H1 (cell line): ENCODE measurements around the gene ZNF597. TPM values are rescaled to one million over a fixed set of nuclear protein-coding genes. Genes with fewer than 3 reads are reported as not detected.

Source experiments
- CTCF ChIA-PET: fragments of 300-600 bp; sonication (Branson Sonifier 250); formaldehyde crosslinking; loops from one replicate; lab custom pipeline; 2021; ENCODE audit not compliant: partially characterized antibody; lab: Charles Lee
- POLR2A ChIA-PET: fragments of 300-600 bp; sonication (Branson Sonifier 250); formaldehyde crosslinking; loops from one replicate; lab custom pipeline; 2021; ENCODE audit warnings: inconsistent platforms; ENCODE audit not compliant: partially characterized antibody; lab: Charles Lee
- DNase-seq, 2 experiments: peaks; one replicate each; pipeline versions ENCODE4 v3.0.0 to v3.0.0-alpha.2; 2010 to 2022; ENCODE audit warnings: low spot score in 2 of 2, low read depth in 1 of 2, mixed read lengths in 1 of 2
- FAIRE-seq: peaks from 2 replicates; lab custom pipeline; 2011; peaks lifted over from hg19 to GRCh38; lab: Jason Lieb, UNC
- H2AFZ ChIP-seq: 2 replicates; pipeline ENCODE4 v1.8.1; 2012; ENCODE audit warnings: low read length, inconsistent platforms
- H2AK5ac ChIP-seq: 2 replicates; pipeline ENCODE4 v1.6.1; 2013; ENCODE audit warnings: low read depth, low read length
- H2BK120ac ChIP-seq: replicated peaks from 2 replicates; pipeline ENCODE3; 2013; ENCODE audit warnings: low read depth, low read length, inconsistent platforms
- H2BK12ac ChIP-seq: 2 replicates; pipeline ENCODE4 v1.6.1; 2013; ENCODE audit warnings: low read depth, low read length
- H2BK15ac ChIP-seq: 2 replicates; pipeline ENCODE4 v1.6.1; 2013; ENCODE audit warnings: low read length
- H2BK20ac ChIP-seq: 2 replicates; pipeline ENCODE4 v1.6.1; 2013; ENCODE audit warnings: low read length
- H2BK5ac ChIP-seq: 2 replicates; pipeline ENCODE4 v1.6.1; 2013; ENCODE audit warnings: low read depth, low read length
- H3K14ac ChIP-seq: 2 replicates; pipeline ENCODE4 v1.6.1; 2013; ENCODE audit warnings: inconsistent platforms; ENCODE audit not compliant: insufficient read length
- H3K18ac ChIP-seq: 2 replicates; pipeline ENCODE4 v1.6.1; 2013; ENCODE audit warnings: low read length; ENCODE audit errors: extremely low read depth
- H3K23ac ChIP-seq: 2 replicates; pipeline ENCODE4 v1.6.1; 2013; ENCODE audit warnings: inconsistent platforms; ENCODE audit not compliant: insufficient read length
- H3K23me2 ChIP-seq: 2 replicates; pipeline ENCODE4 v1.6.1; 2013; ENCODE audit warnings: low read depth, low read length
- H3K27ac ChIP-seq: 2 replicates; pipeline ENCODE4 v1.6.1; 2011; ENCODE audit warnings: low read depth, low read length, inconsistent platforms
- H3K27me3 ChIP-seq, 4 experiments: replicated peaks in 1 of 4; 1 replicate in 1 of 4; 2 replicates in 3 of 4; pipeline versions ENCODE4 v1.6.1 to v1.8.1; 2011 to 2013; ENCODE audit warnings: low read length in 3 of 4, mild to moderate bottlenecking in 3 of 4, inconsistent platforms in 2 of 4, mixed read lengths in 2 of 4, moderate library complexity in 1 of 4; ENCODE audit not compliant: control insufficient read depth in 3 of 4, insufficient read depth in 3 of 4; ENCODE audit errors: extremely low read depth in 1 of 4
- H3K36me3 ChIP-seq, 4 experiments: 2 replicates each; pipeline versions ENCODE4 v1.6.1 to v1.8.1; 2011 to 2013; ENCODE audit warnings: mild to moderate bottlenecking in 4 of 4, low read length in 3 of 4, moderate library complexity in 2 of 4, control low read depth in 1 of 4, inconsistent platforms in 1 of 4; ENCODE audit not compliant: insufficient read depth in 4 of 4, control insufficient read depth in 2 of 4
- H3K4ac ChIP-seq: replicated peaks from 2 replicates; pipeline ENCODE3; 2013; ENCODE audit warnings: low read length, low read depth, mixed read lengths, inconsistent platforms; ENCODE audit not compliant: insufficient read length
- H3K4me1 ChIP-seq, 4 experiments: replicated peaks in 1 of 4; 1 replicate in 1 of 4; 2 replicates in 3 of 4; pipeline versions ENCODE4 v1.6.1 to v1.8.1; 2011 to 2013; ENCODE audit warnings: low read length in 3 of 4, inconsistent platforms in 2 of 4, mixed read lengths in 1 of 4; ENCODE audit not compliant: insufficient read depth in 4 of 4, control insufficient read depth in 3 of 4
- H3K4me2 ChIP-seq, 2 experiments: 2 replicates each; pipeline versions ENCODE4 v1.6.1 to v1.8.1; 2011 to 2013; ENCODE audit warnings: low read depth in 2 of 2, low read length in 2 of 2, control low read depth in 1 of 2, inconsistent platforms in 1 of 2, mild to moderate bottlenecking in 1 of 2; ENCODE audit not compliant: insufficient read depth in 1 of 2
- H3K4me3 ChIP-seq, 4 experiments: fragments of 200-600, 300-600 bp in 1 of 4; sonication (generic), shearing (Covaris generic), sonication (Bioruptor Twin) in 1 of 4; 2 replicates each; pipeline versions ENCODE4 v1.5.1 to v1.8.1; 2011 to 2016; ENCODE audit warnings: low read length in 4 of 4, low read depth in 3 of 4, control low read depth in 2 of 4, inconsistent platforms in 2 of 4, mild to moderate bottlenecking in 2 of 4, mixed read lengths in 1 of 4, moderate library complexity in 1 of 4; ENCODE audit not compliant: insufficient read depth in 2 of 4; ENCODE audit errors: extremely low read depth in 1 of 4
- H3K56ac ChIP-seq: replicated peaks from 2 replicates; pipeline ENCODE3; 2013; ENCODE audit warnings: low read depth, mild to moderate bottlenecking, mixed read lengths, low read length, inconsistent platforms; ENCODE audit not compliant: insufficient read length
- H3K79me1 ChIP-seq: 2 replicates; pipeline ENCODE4 v1.6.1; 2013; ENCODE audit warnings: low read depth, low read length, control low read depth
- H3K79me2 ChIP-seq, 2 experiments: 2 replicates each; pipeline versions ENCODE4 v1.6.1 to v1.8.1; 2012 to 2013; ENCODE audit warnings: low read length in 2 of 2, mild to moderate bottlenecking in 2 of 2, inconsistent platforms in 1 of 2; ENCODE audit not compliant: insufficient read depth in 2 of 2, control insufficient read depth in 1 of 2
- H3K9ac ChIP-seq, 4 experiments: replicated peaks in 1 of 4; 1 replicate in 1 of 4; 2 replicates in 3 of 4; pipeline versions ENCODE4 v1.6.1 to v1.8.1; 2011 to 2013; ENCODE audit warnings: low read depth in 3 of 4, low read length in 3 of 4, control low read depth in 2 of 4, mild to moderate bottlenecking in 2 of 4, moderate library complexity in 2 of 4, inconsistent platforms in 1 of 4; ENCODE audit errors: extremely low read depth in 1 of 4
- H3K9me3 ChIP-seq, 2 experiments: 2 replicates each; pipeline versions ENCODE4 v1.6.1 to v1.8.1; 2012 to 2013; ENCODE audit warnings: mild to moderate bottlenecking in 2 of 2, moderate library complexity in 2 of 2, control low read depth in 1 of 2, inconsistent platforms in 1 of 2, low read depth in 1 of 2, low read length in 1 of 2, mixed read lengths in 1 of 2; ENCODE audit not compliant: insufficient read depth in 2 of 2
- H4K20me1 ChIP-seq, 2 experiments: replicated peaks in 1 of 2; 2 replicates each; pipeline versions ENCODE3 to v1.8.1; 2011 to 2013; ENCODE audit warnings: inconsistent platforms in 2 of 2, low read length in 2 of 2, mild to moderate bottlenecking in 1 of 2; ENCODE audit not compliant: insufficient read depth in 2 of 2, control insufficient read depth in 1 of 2
- H4K5ac ChIP-seq: 2 replicates; pipeline ENCODE4 v1.6.1; 2013; ENCODE audit warnings: low read length, low read depth, mixed read lengths, inconsistent platforms; ENCODE audit not compliant: insufficient read length
- H4K8ac ChIP-seq: 2 replicates; pipeline ENCODE4 v1.8.0; 2013; ENCODE audit warnings: mild to moderate bottlenecking, moderate library complexity, low read length, inconsistent platforms; ENCODE audit not compliant: insufficient read depth; ENCODE audit errors: extremely low read depth
- H4K91ac ChIP-seq: replicated peaks from 2 replicates; pipeline ENCODE3; 2013; ENCODE audit warnings: low read length, mixed read lengths, inconsistent platforms; ENCODE audit not compliant: insufficient read length
- EP300 ChIP-seq, 2 experiments: IDR thresholded peaks; 1 replicate in 1 of 2; 2 replicates in 1 of 2; pipeline ENCODE4 v1.6.1; 2011 to 2012; ENCODE audit warnings: low read depth in 2 of 2, low read length in 2 of 2, mild to moderate bottlenecking in 2 of 2, borderline replicate concordance in 1 of 2, inconsistent platforms in 1 of 2, moderate library complexity in 1 of 2
- WGBS, 2 experiments: shearing (Covaris generic) in 1 of 2; methylation state at CpG; one replicate each; pipeline versions ENCODE4 v1.1.6 to v1.1.7; 2013 to 2015; ENCODE audit warnings: low lambda C conversion rate in 2 of 2, mixed read lengths in 2 of 2, inconsistent platforms in 1 of 2, low coverage in 1 of 2, missing lambda C conversion rate in 1 of 2; ENCODE audit not compliant: insufficient replicate concordance in 2 of 2, insufficient coverage in 1 of 2, insufficient read length in 1 of 2; ENCODE audit errors: extremely low coverage in 1 of 2, missing lambda C conversion rate in 1 of 2; 5-methylcytosine and 5-hydroxymethylcytosine counted together
- polyA plus RNA-seq, 7 experiments: library from polyadenylated mRNA; depleted of rRNA in 3 of 7; stranded (reverse) in 5 of 7; unstranded in 2 of 7; fragments of >200 nt in 5 of 7; fragments of 200-250 nt in 2 of 7; gene quantifications; 1 replicate in 5 of 7; 2 replicates in 1 of 7; 4 replicates in 1 of 7; pipeline versions ENCODE4 v1.2.1 to v1.2.3, GENCODE V29; 2011 to 2013; ENCODE audit warnings: missing spikeins in 2 of 7, mixed read lengths in 2 of 7
- total RNA-seq: library from RNA; stranded (reverse); fragmentation: NEBNext Ultra II Directional; extraction: Animal tissue kit (Norgen Biotek cat#: 25700); gene quantifications from 2 replicates; pipeline ENCODE4 v1.2.1, GENCODE V29; 2021

ZNF597 gene
- total and polyA plus RNA-seq, 2 of the 8 experiments (the other 6 are each of a cell fraction or from before 2014, with no cell fraction given), result 0.68 to 2.6 TPM

DNA sequence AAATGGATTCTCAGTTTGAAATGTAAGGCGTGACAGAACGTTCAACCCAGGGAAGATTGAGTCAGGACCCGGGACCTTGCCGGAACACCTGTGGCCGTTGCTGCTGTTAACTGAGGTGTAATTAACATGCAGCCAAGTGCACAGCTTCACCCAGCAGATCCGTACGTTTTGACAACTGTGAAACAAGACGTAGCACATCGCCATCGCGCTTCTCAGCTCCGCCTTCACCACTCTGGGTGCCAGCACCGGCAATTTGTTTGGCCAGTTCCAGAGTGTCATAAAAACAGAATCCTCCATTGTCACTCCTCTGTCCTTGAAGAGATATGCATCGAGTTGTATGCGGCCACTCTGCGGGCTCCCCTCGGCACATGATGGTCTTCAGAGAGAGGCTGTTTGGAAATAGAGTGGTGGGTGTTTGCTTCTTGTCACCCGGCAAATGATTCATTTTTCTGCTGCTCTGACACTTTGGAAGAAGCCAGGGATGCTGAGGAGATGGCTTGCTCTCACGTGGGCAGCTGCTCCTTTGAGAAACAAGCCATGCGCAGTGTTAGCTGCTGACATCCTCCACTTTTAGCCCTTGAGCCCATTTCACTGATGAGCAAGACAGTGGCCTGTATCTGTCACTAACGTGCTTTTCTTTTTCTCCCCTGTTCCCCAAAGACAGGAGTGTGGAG lies 22.7 kb upstream of the ZNF597 start:
- no peak overlapping the region for H3K56ac ChIP-seq
- H2BK15ac ChIP-seq, result no peak overlapping the region
- H3K23me2 ChIP-seq, result no peaks in the 10 kb centered on the region
- H2BK120ac ChIP-seq, result no peak overlapping the region
- WGBS, 2 experiments, result 92% methylated on average over 21 of the region's 21 CpGs; no CpG with 5 or more reads in 1 of the 2 experiments
- H3K23ac ChIP-seq, result no peak overlapping the region
- CTCF ChIA-PET, result interaction anchor here (0.8 to 1.1 kb wide), 2 partner anchors 24 to 295 kb away, joined by 3 to 4 read pairs; no protein-coding TSS in a partner anchor
- H3K9me3 ChIP-seq, result no peaks in the 10 kb centered on the region
- H4K8ac ChIP-seq, result no peak overlapping the region
- POLR2A ChIA-PET, result interaction anchor here (1.5 kb wide), 1 partner anchor 9 kb away, joined by 6 read pairs; no protein-coding TSS in a partner anchor
- FAIRE-seq, result no peak
- no peak overlapping the region for H3K4me2 ChIP-seq
- H4K20me1 ChIP-seq, result peaks cover 15 to 20% of the 10 kb centered on the region in 2 experiments
- H2AFZ ChIP-seq, result no peak overlapping the region
- H3K27ac ChIP-seq, result no peak overlapping the region
- no peak overlapping the region for H2BK20ac ChIP-seq
- no peak overlapping the region for H2BK5ac ChIP-seq
- H2AK5ac ChIP-seq, result no peak overlapping the region
- no peak overlapping the region for H3K18ac ChIP-seq
- H4K91ac ChIP-seq, result no peak overlapping the region
- no peak for DNase-seq
- no peak overlapping the region for H3K4ac ChIP-seq
- no peak overlapping the region for H3K9ac ChIP-seq
- H3K36me3 ChIP-seq, result peaks cover 0 to 3% (median 0%) of the 10 kb centered on the region in 4 experiments; a peak in 2 of 8 replicates
- peaks cover 37% of the 10 kb centered on the region for H3K79me1 ChIP-seq
- H3K4me1 ChIP-seq, result peaks cover 2 to 27% (median 11%) of the 10 kb centered on the region in 4 experiments
- no peak overlapping the region for H3K14ac ChIP-seq
- no peak overlapping the region for H4K5ac ChIP-seq
- H3K4me3 ChIP-seq, result no peak overlapping the region
- peaks cover 18 to 99% of the 10 kb centered on the region in 2 experiments for H3K79me2 ChIP-seq
- no peaks in the 10 kb centered on the region for H3K27me3 ChIP-seq
- no peak overlapping the region for H2BK12ac ChIP-seq
- no peak for TF ChIP-seq EP300 (IDR thresholded peaks at IDR 0.05; ENCODE audit: borderline replicate concordance in 1 of 2, low read depth in 2 of 2, low read length in 2 of 2)
